Measurements from ENCODE around the gene ZNF516.

The ZNF516 gene

DNA sequence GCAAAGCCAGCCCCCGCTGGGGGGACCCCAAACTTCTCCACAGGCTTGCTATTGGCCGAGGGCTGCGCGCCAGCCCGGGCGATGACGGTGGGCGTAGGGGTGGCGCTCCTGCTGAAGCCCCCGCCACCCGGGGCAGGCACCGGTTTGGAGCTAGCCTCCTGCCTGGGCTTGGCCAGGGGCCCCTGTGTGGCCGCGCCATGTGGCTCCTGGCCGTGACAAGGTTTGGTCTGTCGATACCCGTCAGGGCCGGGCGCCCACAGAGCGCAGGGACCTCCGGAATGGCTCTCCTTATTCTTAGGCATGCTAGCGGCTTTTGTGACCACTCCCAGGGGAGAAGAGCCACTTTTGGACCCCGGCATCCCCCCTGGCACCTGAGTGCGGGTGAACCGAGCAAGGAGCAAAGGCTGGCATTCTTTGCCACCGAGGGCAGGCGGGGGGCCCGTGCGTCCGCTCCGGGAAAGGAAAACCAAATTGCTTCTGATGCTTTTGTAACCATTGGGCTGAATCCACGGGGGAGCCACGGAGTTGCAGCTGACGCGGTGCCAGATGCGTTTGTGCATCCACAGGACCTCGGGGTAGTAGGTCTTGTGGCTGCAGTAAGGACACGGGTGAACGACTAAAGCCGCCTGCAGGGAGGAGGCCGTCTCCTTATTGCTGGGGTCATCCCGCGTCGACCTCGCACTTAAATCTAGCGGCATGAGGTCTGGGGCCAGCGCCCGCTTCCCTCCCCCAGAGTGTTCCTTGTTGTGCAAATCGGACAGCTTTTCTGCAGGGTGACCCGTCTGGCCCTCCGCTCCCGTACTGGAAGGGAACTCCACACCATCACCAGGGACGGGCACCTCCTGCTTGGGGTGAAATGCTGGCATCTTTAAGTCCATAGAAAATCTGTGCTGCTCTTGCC, 115.6 kb downstream of the ZNF516 start:
- no peak for DNase-seq

DNA sequence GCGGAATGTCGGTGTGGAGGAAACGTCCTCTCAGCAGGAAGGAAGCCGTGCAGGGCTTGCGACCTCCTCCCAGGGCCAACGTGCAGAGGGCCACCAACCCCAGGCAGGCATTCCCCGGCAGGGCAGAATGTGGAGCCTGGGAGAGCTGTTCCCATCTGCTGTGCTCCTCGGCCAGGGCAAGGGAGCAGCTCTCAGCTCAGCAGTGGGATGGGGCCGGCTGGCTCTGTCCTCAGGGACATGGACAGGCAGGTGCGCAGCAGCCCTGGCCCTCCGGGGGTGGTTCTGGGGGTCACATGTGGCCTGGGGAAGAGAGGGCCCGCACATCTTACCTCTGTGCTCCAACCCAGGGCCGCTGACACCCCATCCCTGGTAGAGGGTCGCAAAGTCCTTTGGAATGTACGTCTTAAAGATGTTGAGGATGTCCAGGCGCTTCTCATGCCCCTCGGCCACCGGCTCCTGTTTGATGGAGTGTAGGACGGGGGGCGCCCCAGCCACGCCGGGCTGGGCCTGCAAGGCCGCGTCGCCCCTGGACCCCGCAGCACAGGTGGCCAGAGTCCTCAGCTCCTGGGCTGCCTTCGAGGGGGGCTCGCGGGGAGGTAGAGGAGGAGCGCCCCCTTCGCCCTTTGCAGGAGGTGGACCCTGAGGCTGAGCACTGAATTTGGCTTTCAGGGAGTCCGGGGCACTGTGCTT, 116.4 kb downstream of the ZNF516 start:
- DNase-seq, result no peak

DNA sequence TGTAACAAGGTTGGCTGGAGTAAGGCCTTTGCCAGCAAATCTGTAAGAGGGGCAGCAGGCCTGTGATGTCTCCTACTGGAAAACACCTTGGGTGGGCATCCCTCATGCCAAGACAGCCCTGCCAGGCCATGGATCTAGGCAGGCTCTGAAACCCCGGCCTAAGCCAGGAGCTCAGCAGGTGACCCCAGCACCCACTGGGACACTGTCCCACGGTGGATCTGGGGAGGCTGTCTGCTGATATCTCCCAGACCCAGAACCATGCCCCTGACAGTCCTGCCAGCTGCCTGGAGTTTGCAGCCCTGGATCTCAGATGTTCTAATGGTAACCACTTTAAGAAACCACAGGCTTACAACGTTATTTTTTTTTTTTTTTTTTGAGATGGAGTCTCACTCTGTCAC, 117.7 kb downstream of the ZNF516 start:
- DNase-seq, result no peak

DNA sequence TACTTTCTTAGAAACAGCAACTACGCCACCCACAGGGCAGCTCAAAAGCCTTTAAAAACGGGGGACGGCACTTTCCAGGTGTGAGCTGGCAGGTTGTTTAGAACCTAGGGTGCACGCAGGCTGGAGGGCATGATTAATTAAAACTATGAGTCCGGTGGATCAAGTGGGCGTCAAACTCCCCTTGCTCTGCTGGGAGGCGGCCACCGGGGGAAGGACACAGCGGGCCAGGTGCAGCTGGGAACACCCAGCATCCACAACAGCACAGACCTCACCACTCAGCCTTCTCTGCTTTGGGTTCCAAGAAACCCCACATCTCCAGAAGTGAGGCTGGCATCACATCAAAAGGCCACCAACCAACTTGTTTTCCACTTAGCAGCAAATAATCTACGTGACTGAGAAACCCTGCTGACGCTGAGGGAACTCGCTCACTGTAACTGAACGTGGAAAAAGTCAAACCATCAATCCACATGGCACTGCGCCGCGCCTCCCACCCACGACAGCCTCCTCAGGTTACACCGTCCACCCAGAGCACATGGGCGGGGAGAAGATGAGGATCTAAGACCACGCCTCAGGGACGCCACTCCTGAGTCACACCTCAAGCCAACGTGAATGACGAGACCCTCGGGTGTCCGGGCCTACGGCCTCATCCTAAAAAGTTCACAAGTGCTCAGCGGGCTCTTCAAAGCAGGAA, 118.2 kb downstream of the ZNF516 start:
- peak; percentile 33 for DNase-seq

DNA sequence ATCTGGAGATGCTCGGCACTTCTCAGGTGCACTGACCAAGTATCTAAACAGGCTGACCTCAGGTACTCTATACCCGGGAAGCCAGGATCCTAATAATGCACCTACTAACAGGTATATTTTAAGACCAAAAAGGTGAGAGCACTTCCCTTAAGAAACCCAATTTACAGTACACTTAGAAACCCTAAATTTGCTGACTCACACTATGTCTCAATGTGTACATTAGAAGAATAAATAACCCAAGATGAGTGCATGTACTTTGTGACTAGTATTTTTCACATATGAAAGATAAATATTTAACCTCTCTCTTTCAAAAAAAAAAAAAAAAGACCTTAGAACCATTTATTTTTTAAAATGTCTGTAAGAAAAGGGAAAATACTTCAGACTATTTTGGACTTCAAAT, 118.8 kb downstream of the ZNF516 start:
- DNase-seq, result no peak

DNA sequence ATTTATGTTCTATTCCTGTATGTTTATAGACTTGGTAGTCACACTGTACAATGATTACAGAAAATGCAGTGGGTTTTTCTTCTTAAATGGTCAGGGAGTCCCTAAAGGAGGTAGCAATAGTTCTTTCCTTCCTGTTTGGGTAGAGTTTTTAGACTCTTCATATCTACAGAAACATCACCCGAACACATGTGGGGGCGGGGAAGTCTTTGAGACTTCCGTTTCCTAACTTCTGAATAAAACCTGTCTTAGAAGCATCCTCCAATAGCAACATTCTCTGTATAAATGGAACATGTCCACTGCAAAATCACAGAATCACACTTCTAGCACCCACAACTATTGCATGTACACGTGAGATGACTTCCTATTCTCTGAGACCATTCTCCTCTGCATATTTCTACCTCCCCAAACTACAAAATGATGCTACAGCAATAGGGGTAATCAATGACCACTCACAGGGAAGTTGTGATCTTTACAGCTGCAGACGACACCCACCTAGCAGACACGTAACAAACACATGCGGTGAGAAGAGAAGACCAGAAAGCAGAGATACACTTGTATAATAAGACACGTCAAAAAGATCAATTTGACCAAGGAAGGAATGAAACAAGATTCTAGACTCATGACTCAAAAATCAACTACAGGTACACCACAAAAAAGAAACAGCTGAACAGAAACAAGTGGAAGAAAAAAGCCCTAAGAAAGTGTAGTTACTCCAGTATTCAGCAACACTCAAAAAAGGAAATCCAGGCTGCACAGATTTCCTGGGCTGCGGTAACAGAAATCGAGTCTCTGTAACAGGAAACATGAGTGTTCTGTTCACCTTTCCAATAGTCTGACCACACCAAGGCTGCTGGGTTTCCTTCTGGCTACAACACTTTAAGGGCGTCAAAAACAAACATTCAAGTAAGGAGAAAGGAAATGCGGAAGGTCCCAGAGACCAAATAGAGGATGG, 120.4 kb downstream of the ZNF516 start:
- no peak for DNase-seq

DNA sequence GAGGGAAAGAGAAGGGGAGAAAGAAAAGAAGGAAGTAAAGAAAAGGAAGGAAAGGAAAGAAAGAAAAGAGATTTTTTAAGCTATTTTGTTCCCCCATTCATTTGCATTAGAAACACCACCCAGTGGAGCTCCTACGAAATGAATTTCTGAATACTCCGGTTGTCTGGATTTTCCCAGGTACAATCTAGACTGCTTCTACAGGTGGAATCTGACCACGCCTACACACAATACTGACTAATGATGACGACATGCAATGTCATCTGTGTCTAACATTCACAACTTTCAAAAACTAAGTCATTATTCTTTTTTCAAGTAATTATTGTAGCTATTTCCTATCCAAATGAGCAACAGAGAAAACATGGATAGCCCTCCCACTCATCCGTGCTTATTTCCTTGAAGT, 121.7 kb downstream of the ZNF516 start:
- DNase-seq, result no peak

DNA sequence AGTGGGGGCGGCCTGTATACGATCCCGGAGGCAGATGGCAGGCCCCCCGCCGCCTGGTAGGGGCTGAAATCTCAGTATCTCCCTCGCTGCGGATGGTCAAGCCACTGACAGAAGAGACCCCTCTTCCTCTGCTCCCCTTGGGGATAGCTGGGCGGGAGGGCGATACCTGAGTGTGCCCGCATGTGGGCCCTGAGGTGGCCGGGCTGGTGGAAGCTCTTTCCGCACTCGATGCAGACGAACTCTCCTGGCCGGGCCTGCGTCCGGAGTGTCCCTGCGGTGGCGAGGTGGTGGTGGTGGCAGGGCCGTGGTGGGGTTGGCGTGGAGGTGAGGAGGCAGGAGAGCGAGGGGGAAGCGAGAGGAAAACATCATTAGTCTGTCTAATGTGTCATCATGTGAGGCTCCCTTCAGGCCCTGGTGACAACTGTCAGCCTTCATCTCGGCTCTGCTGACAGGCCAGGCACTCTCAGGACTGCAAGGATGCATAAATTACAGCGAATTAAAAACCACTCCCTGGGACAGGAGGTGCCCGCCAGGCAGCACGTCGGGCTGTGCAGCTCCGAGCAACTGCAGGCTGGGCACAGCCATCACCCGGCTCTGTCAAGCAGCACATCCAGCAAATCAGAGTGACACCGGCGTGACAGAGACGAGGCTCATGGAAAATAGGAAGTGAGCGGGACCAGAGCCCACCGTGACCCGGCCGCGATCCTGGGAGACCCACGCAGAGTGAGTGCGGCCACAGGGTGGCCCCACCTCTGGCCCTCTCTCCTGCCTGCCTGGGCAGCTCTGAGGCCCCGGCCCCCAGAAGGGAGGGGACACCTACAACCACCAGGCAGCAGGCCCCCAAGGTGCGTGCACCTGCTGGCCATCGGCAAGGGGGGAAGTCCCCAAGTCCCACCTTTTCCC, 123.5 kb downstream of the ZNF516 start:
- no peak for DNase-seq

DNA sequence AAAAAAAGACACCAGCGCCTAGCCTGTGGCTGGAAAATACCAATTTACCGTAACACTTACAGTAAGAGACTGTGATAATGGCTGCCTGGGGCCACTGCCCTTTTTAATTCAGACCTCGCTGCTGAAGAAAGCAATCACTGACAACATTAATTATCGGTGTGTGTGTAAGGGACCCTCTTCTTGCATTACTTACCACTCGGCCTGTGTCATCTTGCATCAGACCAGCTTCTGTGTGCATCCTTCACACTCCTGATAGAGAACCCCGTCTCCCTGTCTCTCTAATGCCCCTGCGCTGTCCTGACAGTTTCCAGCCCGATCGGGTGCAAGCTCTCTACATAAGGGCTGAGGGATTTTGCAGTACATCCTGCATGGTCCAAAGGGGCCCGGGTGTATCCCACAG, 124.4 kb downstream of the ZNF516 start:
- no peak for DNase-seq

DNA sequence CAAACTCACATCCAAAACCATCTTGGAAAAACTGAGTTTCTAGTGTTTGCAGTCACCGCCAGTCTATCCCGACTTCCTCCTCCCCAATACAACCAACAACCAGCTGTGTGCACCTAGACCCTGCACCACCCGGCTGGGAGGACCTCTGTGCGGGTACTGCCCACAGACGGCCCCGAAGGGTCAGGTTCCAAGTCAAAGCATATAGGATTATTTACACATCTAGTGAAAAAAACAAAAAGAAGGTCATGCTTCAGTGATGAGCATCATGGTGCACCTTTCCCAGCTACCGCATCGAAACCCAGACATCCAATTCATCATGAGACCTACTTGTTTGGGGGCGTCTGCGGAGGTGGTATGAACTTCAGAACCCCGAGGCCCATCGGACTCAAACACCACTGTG, 124.8 kb downstream of the ZNF516 start:
- DNase-seq, result no peak

DNA sequence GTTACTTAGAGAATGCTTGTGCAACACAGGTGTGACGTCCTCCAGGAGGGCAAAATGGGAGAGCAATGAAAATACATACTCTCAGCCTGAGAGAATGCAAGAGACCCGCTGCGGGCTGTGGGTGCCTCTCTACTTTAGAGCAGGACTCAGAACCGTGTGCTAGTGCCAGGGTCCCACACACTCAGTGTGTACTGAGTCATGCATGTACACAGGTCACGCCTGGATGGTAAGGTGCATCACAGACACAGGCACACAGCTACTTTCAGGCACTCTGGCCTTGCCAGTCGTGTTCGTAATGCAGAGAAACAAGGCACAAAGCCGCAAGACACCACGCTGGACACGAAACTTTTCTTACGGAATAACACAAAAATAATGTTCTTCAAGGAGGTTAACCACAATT, 125.3 kb downstream of the ZNF516 start:
- DNase-seq, result no peak

DNA sequence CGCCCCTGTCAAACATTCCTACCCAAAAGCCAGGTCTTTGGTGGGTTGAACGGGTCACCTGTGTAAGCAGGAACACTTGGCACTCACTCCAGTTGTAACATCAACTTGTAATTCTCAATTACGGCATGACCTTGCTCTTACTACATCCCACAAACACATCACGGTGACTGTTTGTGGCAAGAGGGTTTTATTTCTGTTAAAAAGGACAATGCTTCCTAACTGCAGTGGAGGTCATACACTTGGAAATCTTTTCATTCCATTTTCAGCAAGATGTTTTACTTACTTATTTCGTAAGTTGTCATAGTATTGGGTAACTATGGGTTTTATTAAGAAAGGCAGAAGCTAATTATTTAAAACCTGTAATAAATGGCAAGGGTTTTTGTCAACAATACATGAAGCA, 126.1 kb downstream of the ZNF516 start:
- no peak for DNase-seq

DNA sequence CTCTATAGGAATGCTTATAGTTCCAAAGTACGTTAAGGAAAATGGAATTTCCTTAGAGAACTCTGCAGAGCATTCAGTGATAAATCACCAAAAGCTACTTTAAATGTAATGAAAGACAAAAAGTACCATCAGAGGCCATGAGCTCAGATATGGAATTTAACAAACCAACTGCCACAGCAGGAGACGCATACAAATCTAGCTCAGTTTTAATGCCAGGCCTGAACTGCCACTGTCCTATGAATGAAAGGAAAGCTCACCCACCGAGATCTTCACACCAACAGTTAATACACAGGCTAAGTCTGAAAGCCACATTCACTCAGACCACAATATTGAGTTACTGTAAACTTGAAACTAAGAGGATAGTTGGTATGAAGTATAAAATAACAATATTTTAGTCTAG, 126.8 kb downstream of the ZNF516 start:
- DNase-seq, result no peak

DNA sequence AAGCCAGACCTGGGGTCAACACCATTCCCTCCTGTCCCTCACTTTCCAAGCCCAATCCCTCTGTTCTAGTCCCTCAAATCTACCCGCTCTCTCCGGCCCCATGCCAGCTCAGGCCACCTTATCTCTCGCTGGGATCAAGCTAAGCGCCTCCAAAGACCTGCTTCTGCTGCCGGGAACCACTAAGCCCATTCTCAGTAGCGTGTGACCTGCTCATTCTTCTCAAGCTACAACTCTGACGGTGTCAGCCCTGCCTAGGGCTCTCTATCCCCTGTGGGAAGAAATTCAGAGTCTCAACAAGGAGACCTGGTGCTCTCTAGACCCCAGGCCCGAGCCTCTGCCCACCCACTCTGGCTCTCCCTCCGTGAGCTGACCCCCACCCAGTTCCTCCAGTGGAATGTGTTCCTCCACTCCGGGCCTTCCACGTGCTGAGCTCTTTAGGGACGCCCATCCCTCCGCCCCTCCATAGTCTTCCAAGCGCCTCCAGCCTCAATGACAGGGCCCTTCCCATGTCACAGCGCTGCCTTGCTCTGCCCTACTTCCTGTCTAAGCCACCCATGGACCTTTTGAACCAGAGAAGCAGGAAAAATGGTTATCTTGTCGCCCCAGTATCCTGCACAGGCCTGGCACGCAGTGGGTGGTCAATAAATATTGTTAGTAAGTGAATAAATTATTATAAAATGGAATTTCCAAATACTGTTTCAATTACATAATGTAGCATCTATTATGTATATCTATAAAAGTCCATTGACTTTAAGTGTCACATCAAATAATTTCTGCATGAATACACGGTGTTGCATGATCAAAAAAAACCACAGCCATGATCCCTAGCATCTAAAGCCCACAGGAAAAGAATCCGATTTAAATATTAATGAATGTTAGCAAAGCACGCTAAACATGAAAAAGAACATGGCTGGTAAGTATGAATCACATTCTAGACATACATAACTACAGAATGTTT, 127.6 kb downstream of the ZNF516 start:
- no peak for DNase-seq

DNA sequence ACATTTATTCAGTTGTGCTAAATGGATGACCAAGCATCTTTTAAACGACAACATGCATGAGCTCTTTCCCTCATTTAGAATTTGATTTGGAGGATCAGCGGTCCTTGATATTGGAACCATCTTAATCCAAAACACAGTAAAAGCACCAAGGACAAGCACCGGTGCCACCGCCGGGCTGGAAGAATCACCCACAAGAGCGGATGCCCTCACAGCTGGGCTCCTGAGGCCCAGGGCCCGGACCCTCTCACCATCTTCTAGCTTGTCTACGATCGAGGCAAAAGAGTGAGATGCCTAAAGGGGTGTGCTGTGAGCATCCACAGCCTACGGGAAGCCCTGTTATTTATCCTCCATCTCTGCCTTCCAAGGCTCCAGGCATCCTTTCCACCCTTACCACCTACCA, 129.5 kb downstream of the ZNF516 start:
- no peak for DNase-seq

DNA sequence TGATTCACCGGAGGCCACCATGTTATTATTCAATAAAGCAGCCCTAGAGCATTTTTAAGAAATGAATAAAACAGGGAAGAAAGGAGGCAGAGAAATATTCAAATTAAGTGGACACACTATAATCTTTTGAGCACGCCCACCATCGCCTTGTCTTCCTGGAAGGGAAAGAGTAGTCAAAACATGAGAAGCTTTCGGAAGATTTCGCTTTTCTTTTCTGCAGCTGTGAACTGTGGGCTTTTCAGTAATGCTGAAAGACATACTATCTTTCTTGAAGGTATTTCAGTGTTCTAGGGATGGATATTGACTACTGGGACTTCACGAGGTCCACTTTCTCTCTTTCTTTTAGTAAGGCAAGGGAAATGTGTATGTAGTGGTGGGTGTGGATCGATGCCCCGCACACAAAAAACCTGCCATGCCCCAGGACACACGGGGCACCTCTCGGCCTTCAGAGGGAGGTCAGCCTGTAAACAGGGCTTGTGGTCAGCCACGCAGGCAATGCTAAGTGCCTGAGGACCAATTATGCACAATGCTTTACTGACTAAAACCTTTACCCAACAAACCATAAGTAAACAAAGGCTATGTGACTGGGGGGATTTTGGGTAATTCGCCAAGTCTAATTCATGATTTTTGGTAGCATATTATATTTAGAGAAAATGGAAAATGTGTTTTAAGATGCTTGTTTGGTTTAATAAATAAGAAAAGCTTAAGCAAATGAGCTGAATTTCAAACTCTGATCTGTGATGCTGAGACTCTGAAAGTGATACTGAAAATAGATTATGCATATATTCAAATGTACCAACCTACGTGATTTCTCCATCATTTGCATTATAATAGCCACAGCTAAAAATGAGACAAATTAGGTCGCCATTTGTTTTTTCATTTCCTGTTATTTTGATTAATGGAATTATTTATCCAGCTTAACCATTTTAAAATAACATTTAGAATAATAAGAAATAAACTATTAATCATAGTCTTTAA, 130.5 kb downstream of the ZNF516 start:
- no peak for DNase-seq

DNA sequence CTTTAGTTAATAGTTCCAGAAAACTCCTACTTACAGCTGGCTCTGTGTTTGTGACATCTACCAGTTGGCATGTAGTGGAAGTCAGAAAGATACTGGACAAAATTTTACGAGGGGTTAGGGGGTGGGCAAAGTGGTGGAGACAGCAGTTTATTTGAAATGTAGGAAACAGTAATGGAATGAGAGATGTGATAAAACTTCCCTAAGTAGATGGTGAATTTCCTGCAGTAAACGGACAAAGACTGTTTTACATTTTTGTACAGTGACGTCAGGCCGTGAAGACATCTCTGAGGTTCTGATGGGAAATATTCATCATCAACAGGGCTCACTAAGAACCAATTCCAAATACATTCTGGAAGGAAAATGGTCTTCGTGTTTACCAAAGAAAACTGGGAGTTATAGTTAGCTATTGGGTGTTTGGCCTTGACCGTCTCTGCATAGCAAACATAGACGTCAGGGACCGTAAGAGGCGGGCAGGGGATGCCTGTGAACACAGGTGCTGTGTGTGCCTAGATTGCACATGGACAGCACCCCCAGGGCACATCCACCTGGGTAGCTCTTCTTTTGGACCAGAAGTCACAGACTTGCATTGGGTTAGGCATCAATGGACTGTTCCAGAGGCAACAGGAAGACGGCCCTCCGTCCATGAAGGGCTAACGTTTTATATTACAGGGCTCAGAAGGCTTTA, 131.5 kb downstream of the ZNF516 start:
- DNase-seq, result no peak

DNA sequence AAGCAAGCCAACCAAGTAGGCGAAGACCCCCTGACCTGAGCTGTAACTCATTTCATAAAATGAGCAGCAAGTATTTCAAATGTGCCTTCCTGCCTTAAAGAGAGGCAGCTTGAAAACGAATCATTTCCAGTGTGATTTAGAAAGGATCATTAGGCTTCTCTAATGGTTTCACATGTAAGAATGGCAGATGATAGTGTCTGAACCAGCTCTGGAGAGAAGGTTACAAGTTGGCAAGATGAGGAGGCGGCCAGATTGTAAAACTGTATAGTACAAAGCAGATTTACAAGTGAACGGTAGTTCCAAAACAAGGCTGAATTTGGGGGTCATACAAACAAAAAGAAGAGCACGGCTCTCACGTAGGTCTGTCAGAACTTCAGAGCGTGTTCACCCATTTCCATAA, 132.4 kb downstream of the ZNF516 start:
- no peak for DNase-seq

Data from activated T-cell treated with anti-CD3 and anti-CD28 coated beads, Interleukin-2, amount 50 U/mL, for 1 hour (primary cell).